Neutrophil (primary cell): Measurements from ENCODE around the gene TRAF3.
"Not testable (repeated sequence)": the region's sequence is repeated elsewhere in the genome, so short reads cannot be mapped to it uniquely, and the experiment has no call there.

Experiments used
- H3K27ac ChIP-seq: fragments of 200-600 bp; sonication (generic); 2 replicates; pipeline ENCODE4 v1.5.1; 2016; ENCODE audit warnings: mild to moderate bottlenecking, moderate library complexity
- H3K27me3 ChIP-seq: fragments of 200-600 bp; sonication (generic); 2 replicates; pipeline ENCODE4 v1.6.0; 2016; ENCODE audit warnings: mild to moderate bottlenecking
- H3K36me3 ChIP-seq: fragments of 200-600 bp; sonication (generic); 2 replicates; pipeline ENCODE4 v1.5.1; 2017
- H3K4me1 ChIP-seq, 2 experiments: fragments of 200-600 bp in 1 of 2; sonication (generic) in 1 of 2; 1 replicate in 1 of 2; 2 replicates in 1 of 2; pipeline versions ENCODE4 v1.5.1 to v1.6.1; 2013 to 2016; ENCODE audit warnings: low read depth in 1 of 2, low read length in 1 of 2, mild to moderate bottlenecking in 1 of 2, moderate library complexity in 1 of 2; ENCODE audit not compliant: control insufficient read depth in 1 of 2, insufficient read depth in 1 of 2
- H3K4me3 ChIP-seq, 2 experiments: fragments of 200-600 bp in 1 of 2; sonication (generic) in 1 of 2; 1 replicate in 1 of 2; 2 replicates in 1 of 2; pipeline ENCODE4 v1.5.1; 2013 to 2016; ENCODE audit warnings: low read depth in 1 of 2, low read length in 1 of 2, mild to moderate bottlenecking in 1 of 2, moderate library complexity in 1 of 2
- H3K9me3 ChIP-seq: fragments of 200-600 bp; sonication (generic); 2 replicates; pipeline ENCODE4 v1.5.1; 2016
- TF ChIP-seq, protein P1 (sequence below): fragments of 200-600 bp; sonication (generic); IDR thresholded peaks from 2 replicates; pipeline ENCODE4 v1.5.1; 2016; ENCODE audit warnings: antibody characterized with exemption

TRAF3 gene

GRCh38 chr14:102872020-102872419, 94.8 kb downstream of the TRAF3 start:
- H3K27ac ChIP-seq: no peak overlapping the region
- TF ChIP-seq, protein P1, sequence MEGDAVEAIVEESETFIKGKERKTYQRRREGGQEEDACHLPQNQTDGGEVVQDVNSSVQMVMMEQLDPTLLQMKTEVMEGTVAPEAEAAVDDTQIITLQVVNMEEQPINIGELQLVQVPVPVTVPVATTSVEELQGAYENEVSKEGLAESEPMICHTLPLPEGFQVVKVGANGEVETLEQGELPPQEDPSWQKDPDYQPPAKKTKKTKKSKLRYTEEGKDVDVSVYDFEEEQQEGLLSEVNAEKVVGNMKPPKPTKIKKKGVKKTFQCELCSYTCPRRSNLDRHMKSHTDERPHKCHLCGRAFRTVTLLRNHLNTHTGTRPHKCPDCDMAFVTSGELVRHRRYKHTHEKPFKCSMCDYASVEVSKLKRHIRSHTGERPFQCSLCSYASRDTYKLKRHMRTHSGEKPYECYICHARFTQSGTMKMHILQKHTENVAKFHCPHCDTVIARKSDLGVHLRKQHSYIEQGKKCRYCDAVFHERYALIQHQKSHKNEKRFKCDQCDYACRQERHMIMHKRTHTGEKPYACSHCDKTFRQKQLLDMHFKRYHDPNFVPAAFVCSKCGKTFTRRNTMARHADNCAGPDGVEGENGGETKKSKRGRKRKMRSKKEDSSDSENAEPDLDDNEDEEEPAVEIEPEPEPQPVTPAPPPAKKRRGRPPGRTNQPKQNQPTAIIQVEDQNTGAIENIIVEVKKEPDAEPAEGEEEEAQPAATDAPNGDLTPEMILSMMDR: no peak
- H3K27me3 ChIP-seq: no peaks in the 10 kb centered on the region
- H3K4me1 ChIP-seq: no peaks in the 10 kb centered on the region
- no peak overlapping the region for H3K4me3 ChIP-seq
- H3K9me3 ChIP-seq: no peaks in the 10 kb centered on the region
- H3K36me3 ChIP-seq: peaks cover 69% of the 10 kb centered on the region

DNA sequence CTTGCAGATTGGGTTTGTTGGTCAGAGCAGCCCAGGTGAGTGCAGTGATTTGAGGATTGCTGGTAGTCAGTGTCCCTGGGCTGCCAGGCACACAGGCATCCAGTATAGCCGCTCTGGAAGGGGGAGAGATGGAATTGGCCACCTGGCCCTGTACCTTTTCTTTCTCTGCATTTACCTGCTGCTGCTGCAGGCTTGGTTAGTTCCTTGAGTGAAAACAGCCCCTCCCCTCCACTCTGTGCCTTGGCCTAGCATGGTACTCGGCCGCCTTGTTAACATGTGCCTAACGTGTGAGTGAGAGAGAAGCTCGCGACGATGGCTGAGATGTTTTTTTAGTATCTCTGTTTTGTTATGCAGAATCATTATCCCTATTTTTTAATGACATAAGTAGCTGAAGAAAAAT, 95.9 kb downstream of the TRAF3 start:
- H3K4me1 ChIP-seq: no peaks in the 10 kb centered on the region
- TF ChIP-seq, protein P1: no peak
- H3K27me3 ChIP-seq: no peaks in the 10 kb centered on the region
- no peak overlapping the region for H3K27ac ChIP-seq
- H3K4me3 ChIP-seq: no peak overlapping the region
- H3K36me3 ChIP-seq: peaks cover 80% of the 10 kb centered on the region
- H3K9me3 ChIP-seq: no peaks in the 10 kb centered on the region

- H3K9me3 ChIP-seq: no peaks in the 10 kb centered on the region
- H3K4me1 ChIP-seq: no peaks in the 10 kb centered on the region
- no peak overlapping the region for H3K27ac ChIP-seq
- TF ChIP-seq, protein P1: no peak
- no peaks in the 10 kb centered on the region for H3K27me3 ChIP-seq
- H3K4me3 ChIP-seq: no peak overlapping the region
- H3K36me3 ChIP-seq: peaks cover 85% of the 10 kb centered on the region
Observed at GRCh38 chr14:102873546-102874061, 96.4 kb downstream of the TRAF3 start.

- no peaks in the 10 kb centered on the region for H3K4me1 ChIP-seq
- no peaks in the 10 kb centered on the region for H3K27me3 ChIP-seq
- H3K36me3 ChIP-seq: peaks cover 95% of the 10 kb centered on the region
- no peak overlapping the region for H3K27ac ChIP-seq
- no peak overlapping the region for H3K4me3 ChIP-seq
- TF ChIP-seq, protein P1: no peak
- H3K9me3 ChIP-seq: no peaks in the 10 kb centered on the region
Observed at GRCh38 chr14:102875652-102876051, 98.4 kb downstream of the TRAF3 start.

GRCh38 chr14:102877511-102877910, 100.3 kb downstream of the TRAF3 start:
- H3K4me1 ChIP-seq, H3K9me3 ChIP-seq, H3K27me3 ChIP-seq, H3K27ac ChIP-seq, H3K4me3 ChIP-seq: not testable (repeated sequence)
- H3K36me3 ChIP-seq: peaks cover 94% of the 10 kb centered on the region

GRCh38 chr14:102878174-102878969, 101.1 kb downstream of the TRAF3 start:
- TF ChIP-seq, protein P1: no peak
- Histone ChIP-seq H3K27ac (no peak overlapping the region), H3K4me3 (no peak overlapping the region), H3K9me3 (no peaks in the 10 kb centered on the region), H3K27me3 (no peaks in the 10 kb centered on the region), H3K36me3 (peaks cover 92% of the 10 kb centered on the region), H3K4me1 (no peaks in the 10 kb centered on the region)
